Esophagus muscularis mucosa (tissue), 4 donors: Measurements from ENCODE around the gene MEGF6.

Experiments used
- EP300 ChIP-seq: sonication (generic); formaldehyde crosslinking; IDR thresholded peaks from one replicate; pipeline ENCODE4 v1.6.1; 2017; ENCODE audit warnings: antibody characterized with exemption
- POLR2A ChIP-seq: fragments of 450-650 bp; IDR thresholded peaks from one replicate; pipeline ENCODE4 v1.6.1; 2017; ENCODE audit warnings: antibody characterized with exemption, moderate library complexity, mild to moderate bottlenecking, low read depth
- POLR2AphosphoS5 ChIP-seq, 2 donors: sonication (generic); formaldehyde crosslinking; IDR thresholded peaks; one replicate each; pipeline ENCODE4 v1.6.1; 2017; ENCODE audit warnings: antibody characterized with exemption in 2 of 2
- TF ChIP-seq, protein P1 (sequence below), 3 experiments: fragments of 200-600 bp in 2 of 3; fragments of 450-650 bp in 1 of 3; sonication (generic) in 2 of 3; IDR thresholded peaks; one replicate each; pipeline ENCODE4 v1.5.1; 2017 to 2019; ENCODE audit warnings: antibody characterized with exemption in 3 of 3, mild to moderate bottlenecking in 2 of 3, moderate library complexity in 1 of 3

GRCh38 chr1:3608154-3608553 is 3.2 kb downstream of the MEGF6 start:
- TF ChIP-seq POLR2AphosphoS5 (IDR thresholded peaks at IDR 0.05) (no peak), EP300 (no peak), POLR2A (no peak)
- TF ChIP-seq, protein P1, sequence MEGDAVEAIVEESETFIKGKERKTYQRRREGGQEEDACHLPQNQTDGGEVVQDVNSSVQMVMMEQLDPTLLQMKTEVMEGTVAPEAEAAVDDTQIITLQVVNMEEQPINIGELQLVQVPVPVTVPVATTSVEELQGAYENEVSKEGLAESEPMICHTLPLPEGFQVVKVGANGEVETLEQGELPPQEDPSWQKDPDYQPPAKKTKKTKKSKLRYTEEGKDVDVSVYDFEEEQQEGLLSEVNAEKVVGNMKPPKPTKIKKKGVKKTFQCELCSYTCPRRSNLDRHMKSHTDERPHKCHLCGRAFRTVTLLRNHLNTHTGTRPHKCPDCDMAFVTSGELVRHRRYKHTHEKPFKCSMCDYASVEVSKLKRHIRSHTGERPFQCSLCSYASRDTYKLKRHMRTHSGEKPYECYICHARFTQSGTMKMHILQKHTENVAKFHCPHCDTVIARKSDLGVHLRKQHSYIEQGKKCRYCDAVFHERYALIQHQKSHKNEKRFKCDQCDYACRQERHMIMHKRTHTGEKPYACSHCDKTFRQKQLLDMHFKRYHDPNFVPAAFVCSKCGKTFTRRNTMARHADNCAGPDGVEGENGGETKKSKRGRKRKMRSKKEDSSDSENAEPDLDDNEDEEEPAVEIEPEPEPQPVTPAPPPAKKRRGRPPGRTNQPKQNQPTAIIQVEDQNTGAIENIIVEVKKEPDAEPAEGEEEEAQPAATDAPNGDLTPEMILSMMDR (IDR thresholded peaks at IDR 0.05) = no peak
